Measurements from ENCODE around the gene MBD2.

DNA sequence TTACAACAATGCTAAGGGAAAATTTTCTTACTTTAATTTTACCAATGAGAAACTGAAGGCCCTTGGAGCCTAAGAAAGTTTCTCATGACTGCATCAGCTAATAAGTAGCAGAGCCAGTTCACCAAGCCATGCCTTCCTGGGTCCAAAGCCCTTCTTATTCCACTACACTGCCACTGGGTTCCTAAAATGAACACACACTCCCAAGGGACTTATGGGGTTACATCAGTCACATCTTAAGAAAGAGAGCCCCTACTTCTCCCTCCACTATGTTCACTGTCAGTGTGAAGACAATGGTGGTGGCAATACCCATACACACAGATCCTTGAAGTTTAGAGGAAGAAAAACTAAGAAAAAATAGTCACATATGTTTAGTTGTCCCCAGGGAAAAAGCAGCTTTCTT, 20.6 kb downstream of the MBD2 start:
- TF ChIP-seq ZNF133 (tag by site-specific recombination; IDR thresholded peaks at IDR 0.05) (no peak), ZNF423 (tag by site-specific recombination; IDR thresholded peaks at IDR 0.05) (no peak), OVOL3 (tag by site-specific recombination; IDR thresholded peaks at IDR 0.05) (no peak), CTCF (tag by site-specific recombination; IDR thresholded peaks at IDR 0.05) (no peak), MYNN (tag by site-specific recombination; IDR thresholded peaks at IDR 0.05; ENCODE audit: borderline replicate concordance) (no peak), ZEB2 (tag by site-specific recombination; IDR thresholded peaks at IDR 0.05) (no peak), ZFP3 (tag by site-specific recombination; IDR thresholded peaks at IDR 0.05; ENCODE audit: low read depth) (no peak), ZSCAN23 (tag by site-specific recombination; IDR thresholded peaks at IDR 0.05) (no peak)

All from HEK293 (cell line).